Measurements from ENCODE around the gene CRAT. TPM values are rescaled to one million over a fixed set of nuclear protein-coding genes. Genes with fewer than 3 reads are reported as not detected.

CRAT gene
- polyA plus RNA-seq, 1 donor (not counting 4 experiments of a cell fraction or from before 2014, with no cell fraction given), result 6.5 TPM

DNA sequence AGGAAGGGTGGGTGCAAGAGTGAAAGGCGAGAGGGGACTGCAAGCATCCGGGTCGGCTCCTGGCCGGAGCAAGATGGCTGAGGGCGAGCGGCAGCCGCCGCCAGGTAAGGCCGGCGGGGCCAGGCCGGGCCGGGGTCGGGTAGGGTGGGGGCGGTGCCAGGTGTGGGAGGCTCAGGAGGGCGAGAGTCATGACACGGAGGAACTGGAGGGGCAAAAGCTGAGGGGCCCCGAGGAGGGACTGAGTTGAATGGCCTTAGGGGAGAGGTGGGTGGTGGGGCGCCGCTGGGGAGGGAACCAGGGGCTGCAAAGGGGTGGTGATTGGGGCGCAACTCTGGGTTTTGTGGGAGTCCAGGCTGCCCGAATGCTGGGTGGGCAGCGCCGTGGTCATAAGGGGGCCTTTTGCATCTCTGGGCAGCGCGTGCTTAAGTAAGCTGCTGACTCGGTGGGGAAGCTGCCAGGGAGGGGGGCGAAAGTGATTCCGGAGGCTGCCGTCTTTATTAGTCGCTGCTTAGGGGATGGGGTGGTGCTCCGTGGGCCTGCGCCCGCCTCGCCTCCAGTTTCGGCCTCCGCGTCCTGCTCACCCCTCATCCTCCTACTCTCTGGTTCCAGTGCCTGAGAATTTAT, 1.0 kb upstream of the CRAT start:
- TF ChIP-seq, protein P1, sequence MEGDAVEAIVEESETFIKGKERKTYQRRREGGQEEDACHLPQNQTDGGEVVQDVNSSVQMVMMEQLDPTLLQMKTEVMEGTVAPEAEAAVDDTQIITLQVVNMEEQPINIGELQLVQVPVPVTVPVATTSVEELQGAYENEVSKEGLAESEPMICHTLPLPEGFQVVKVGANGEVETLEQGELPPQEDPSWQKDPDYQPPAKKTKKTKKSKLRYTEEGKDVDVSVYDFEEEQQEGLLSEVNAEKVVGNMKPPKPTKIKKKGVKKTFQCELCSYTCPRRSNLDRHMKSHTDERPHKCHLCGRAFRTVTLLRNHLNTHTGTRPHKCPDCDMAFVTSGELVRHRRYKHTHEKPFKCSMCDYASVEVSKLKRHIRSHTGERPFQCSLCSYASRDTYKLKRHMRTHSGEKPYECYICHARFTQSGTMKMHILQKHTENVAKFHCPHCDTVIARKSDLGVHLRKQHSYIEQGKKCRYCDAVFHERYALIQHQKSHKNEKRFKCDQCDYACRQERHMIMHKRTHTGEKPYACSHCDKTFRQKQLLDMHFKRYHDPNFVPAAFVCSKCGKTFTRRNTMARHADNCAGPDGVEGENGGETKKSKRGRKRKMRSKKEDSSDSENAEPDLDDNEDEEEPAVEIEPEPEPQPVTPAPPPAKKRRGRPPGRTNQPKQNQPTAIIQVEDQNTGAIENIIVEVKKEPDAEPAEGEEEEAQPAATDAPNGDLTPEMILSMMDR (optimal IDR thresholded peaks at IDR 0.05 in 1 of 3, IDR thresholded peaks at IDR 0.05 in 1 of 3, conservative IDR thresholded peaks at IDR 0.05 in 1 of 3; ENCODE audit: extremely low read depth in 1 of 3, insufficient read depth in 2 of 3, low read length in 3 of 3), result no peak
- TF ChIP-seq EZH2 (IDR thresholded peaks at IDR 0.05; ENCODE audit: low read length), result no peak
- Histone ChIP-seq H3K27me3 (ENCODE audit: control insufficient read depth, extremely low read depth, insufficient read depth, low read length) (peaks cover 15% of the 10 kb centered on the region), H3K36me3 (ENCODE audit: control insufficient read depth in 2 of 2, extremely low read depth in 1 of 2, insufficient read depth in 2 of 2, low read length in 2 of 2) (no peaks in the 10 kb centered on the region), H3K9me3 (ENCODE audit: control insufficient read depth, low read depth, low read length) (no peaks in the 10 kb centered on the region), H3K4me2 (ENCODE audit: control insufficient read depth, extremely low read depth, insufficient read depth, low read depth, low read length) (peak overlapping the region; percentile 100), H3K27ac (ENCODE audit: control insufficient read depth, insufficient read depth, low read length) (peak overlapping the region; percentile 92), H2AFZ (ENCODE audit: control insufficient read depth, low read length) (peak overlapping the region; percentile 96), H3K4me1 (ENCODE audit: control insufficient read depth, extremely low read depth, insufficient read depth, low read length) (peaks cover 17% of the 10 kb centered on the region), H3K79me2 (ENCODE audit: control insufficient read depth, insufficient read depth, low read length) (peaks cover 41% of the 10 kb centered on the region), H4K20me1 (ENCODE audit: control insufficient read depth, extremely low read depth, insufficient read depth, low read length) (no peaks in the 10 kb centered on the region), H3K9me1 (ENCODE audit: control insufficient read depth, extremely low read depth, insufficient read depth, low read length) (no peaks in the 10 kb centered on the region), H3K9ac (ENCODE audit: control insufficient read depth, extremely low read depth, insufficient read depth, low read length) (peak overlapping the region; percentile 88), H3K4me3 (ENCODE audit: control insufficient read depth in 2 of 3, extremely low read depth in 1 of 3, insufficient read depth in 2 of 3, low read depth in 1 of 3, low read length in 3 of 3) (peak overlapping the region; percentile 94 to 97 (median 96))
- DNase-seq (ENCODE audit: low read depth, low spot score) (no peak), FAIRE-seq (no peak)
- dilution Hi-C loops (cut with MboI; ENCODE audit: extremely low pct_ligation_motif_present, low sequenced_read_pairs), result no loop called here

DNA sequence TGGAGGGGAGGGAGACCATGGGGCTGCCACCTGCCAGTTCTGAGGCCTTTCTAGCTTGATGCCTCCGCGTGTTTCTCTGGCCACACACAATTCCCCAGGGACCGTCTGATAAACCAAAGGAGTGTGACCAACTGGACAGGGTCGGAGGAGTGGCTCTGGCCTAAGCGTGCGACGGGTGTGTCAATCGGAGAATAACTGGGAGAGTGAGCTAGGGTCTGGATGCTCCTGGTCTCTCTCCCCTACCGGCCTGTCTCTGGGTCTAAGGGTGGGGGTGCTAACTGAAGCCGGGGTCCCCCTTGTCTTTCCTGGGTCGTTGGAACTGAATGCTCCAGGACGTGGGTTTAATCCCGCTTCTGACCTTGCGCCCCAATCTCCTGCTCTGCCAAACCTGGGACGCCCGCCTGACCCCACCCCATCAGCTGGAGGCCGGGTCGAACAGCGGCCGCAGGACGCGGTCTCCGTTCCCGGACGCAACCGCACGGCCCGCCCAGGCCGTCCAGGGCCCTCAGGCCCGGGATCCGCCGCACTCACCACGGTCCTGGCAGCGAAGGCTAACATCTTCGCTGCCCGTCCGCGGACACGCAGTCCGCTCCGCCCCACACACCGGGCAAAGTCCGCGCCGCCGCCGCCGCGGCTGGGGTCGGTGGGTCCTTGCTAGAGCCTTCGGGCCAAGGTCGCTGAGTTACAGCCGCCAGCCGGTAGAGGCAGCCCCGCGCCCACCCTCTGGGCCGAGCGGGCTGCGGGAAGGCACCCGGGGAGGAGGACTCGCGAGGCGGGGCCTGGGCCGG, 447 bp downstream of the CRAT start:
- Histone ChIP-seq H3K9me3 (ENCODE audit: control insufficient read depth, low read depth, low read length) (no peaks in the 10 kb centered on the region), H3K9me1 (ENCODE audit: control insufficient read depth, extremely low read depth, insufficient read depth, low read length) (no peaks in the 10 kb centered on the region), H3K36me3 (ENCODE audit: control insufficient read depth in 2 of 2, extremely low read depth in 1 of 2, insufficient read depth in 2 of 2, low read length in 2 of 2) (no peaks in the 10 kb centered on the region), H3K4me1 (ENCODE audit: control insufficient read depth, extremely low read depth, insufficient read depth, low read length) (peaks cover 17% of the 10 kb centered on the region), H3K27me3 (ENCODE audit: control insufficient read depth, extremely low read depth, insufficient read depth, low read length) (peaks cover 15% of the 10 kb centered on the region), H3K4me3 (ENCODE audit: control insufficient read depth in 2 of 3, extremely low read depth in 1 of 3, insufficient read depth in 2 of 3, low read depth in 1 of 3, low read length in 3 of 3) (peak overlapping the region; percentile 57 to 97 (median 72)), H3K9ac (ENCODE audit: control insufficient read depth, extremely low read depth, insufficient read depth, low read length) (peak overlapping the region; percentile 58), H3K79me2 (ENCODE audit: control insufficient read depth, insufficient read depth, low read length) (peaks cover 32% of the 10 kb centered on the region), H3K27ac (ENCODE audit: control insufficient read depth, insufficient read depth, low read length) (no peak overlapping the region), H3K4me2 (ENCODE audit: control insufficient read depth, extremely low read depth, insufficient read depth, low read depth, low read length) (peak overlapping the region; percentile 81), H2AFZ (ENCODE audit: control insufficient read depth, low read length) (peak overlapping the region; percentile 86), H4K20me1 (ENCODE audit: control insufficient read depth, extremely low read depth, insufficient read depth, low read length) (no peaks in the 10 kb centered on the region)
- no peak for TF ChIP-seq EZH2 (IDR thresholded peaks at IDR 0.05; ENCODE audit: low read length)
- TF ChIP-seq, protein P1 (optimal IDR thresholded peaks at IDR 0.05 in 1 of 3, IDR thresholded peaks at IDR 0.05 in 1 of 3, conservative IDR thresholded peaks at IDR 0.05 in 1 of 3; ENCODE audit: extremely low read depth in 1 of 3, insufficient read depth in 2 of 3, low read length in 3 of 3), result no peak
- FAIRE-seq (no peak), DNase-seq (ENCODE audit: low read depth, low spot score) (no peak)
- dilution Hi-C loops (cut with MboI; ENCODE audit: extremely low pct_ligation_motif_present, low sequenced_read_pairs), result no loop called here

All from keratinocyte (primary cell).